Measurements from ENCODE around the gene JAK2. TPM values are rescaled to one million over a fixed set of nuclear protein-coding genes. Genes with fewer than 3 reads are reported as not detected.

The JAK2 gene
- polyA plus RNA-seq, 1 of the 3 experiments (the other 2 are of a cell fraction): 1.3 TPM

DNA sequence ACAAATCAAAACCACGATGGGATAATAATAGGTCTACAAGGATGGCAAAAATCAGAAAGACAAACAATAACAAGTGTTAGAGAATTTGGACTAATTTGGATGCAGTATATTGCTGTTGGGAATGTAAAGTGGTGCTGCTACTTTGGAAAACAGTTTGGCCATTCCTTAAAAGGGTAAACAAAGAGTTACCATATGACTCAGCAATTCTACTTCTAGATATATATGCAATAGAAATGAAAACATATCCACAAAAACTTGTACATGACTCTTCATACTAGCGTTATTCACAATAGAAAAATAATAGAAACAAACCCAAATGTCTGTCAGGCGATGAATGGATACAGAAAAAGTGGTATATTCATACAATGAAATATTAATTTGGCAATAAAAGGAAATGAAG lies 58.3 kb downstream of the JAK2 start:
- ChIA-PET POLR2A (no interaction called here), CTCF (no interaction called here)
- Histone ChIP-seq H4K20me1 (ENCODE audit: insufficient read depth) (no peaks in the 10 kb centered on the region), H2AFZ (ENCODE audit: low read depth) (no peak overlapping the region), H3K4me2 (no peak overlapping the region), H3K27ac (ENCODE audit: low read depth in 2 of 2, low read length in 1 of 2) (no peak overlapping the region), H3K9me3 (no peaks in the 10 kb centered on the region), H3K27me3 (ENCODE audit: insufficient read depth) (no peaks in the 10 kb centered on the region), H3K79me2 (ENCODE audit: insufficient read depth) (no peaks in the 10 kb centered on the region), H3K4me3 (ENCODE audit: low read depth in 2 of 2, low read length in 1 of 2) (no peak overlapping the region), H3K9ac (no peak overlapping the region), H3K4me1 (ENCODE audit: control insufficient read depth in 1 of 2, insufficient read depth in 2 of 2, low read depth in 1 of 2, low read length in 1 of 2) (no peaks in the 10 kb centered on the region), H3K36me3 (replicated peaks in 1 of 2; ENCODE audit: control insufficient read depth in 1 of 2, insufficient read depth in 2 of 2, low read length in 1 of 2) (peaks cover 11 to 46% of the 10 kb centered on the region in 2 experiments), H3K9me2 (no peaks in the 10 kb centered on the region), H3F3A (replicated peaks; ENCODE audit: insufficient read depth) (no peaks in the 10 kb centered on the region)
- TF ChIP-seq EZH2phosphoT487 (IDR thresholded peaks at IDR 0.05; ENCODE audit: borderline replicate concordance, low read depth) (no peak), TAF1 (IDR thresholded peaks at IDR 0.05; ENCODE audit: borderline replicate concordance, low read depth, low read length) (no peak), SIN3A (IDR thresholded peaks at IDR 0.05; ENCODE audit: borderline replicate concordance, low read depth, low read length) (no peak), FOXJ3 (CRISPR knock-in tag; IDR thresholded peaks at IDR 0.05) (no peak), FOXM1 (IDR thresholded peaks at IDR 0.05; ENCODE audit: low read depth) (no peak), FOSL2 (IDR thresholded peaks at IDR 0.05; ENCODE audit: borderline replicate concordance, low read depth) (no peak), GABPA (IDR thresholded peaks at IDR 0.05; ENCODE audit: low read depth) (no peak), CHD2 (IDR thresholded peaks at IDR 0.05; ENCODE audit: low read length, partially characterized antibody) (no peak), YY1 (IDR thresholded peaks at IDR 0.05; ENCODE audit: low read depth) (no peak), MXI1 (IDR thresholded peaks at IDR 0.05; ENCODE audit: low read depth, low read length) (no peak), RFX5 (IDR thresholded peaks at IDR 0.05; ENCODE audit: low read length) (no peak)
- TF ChIP-seq, protein P1, sequence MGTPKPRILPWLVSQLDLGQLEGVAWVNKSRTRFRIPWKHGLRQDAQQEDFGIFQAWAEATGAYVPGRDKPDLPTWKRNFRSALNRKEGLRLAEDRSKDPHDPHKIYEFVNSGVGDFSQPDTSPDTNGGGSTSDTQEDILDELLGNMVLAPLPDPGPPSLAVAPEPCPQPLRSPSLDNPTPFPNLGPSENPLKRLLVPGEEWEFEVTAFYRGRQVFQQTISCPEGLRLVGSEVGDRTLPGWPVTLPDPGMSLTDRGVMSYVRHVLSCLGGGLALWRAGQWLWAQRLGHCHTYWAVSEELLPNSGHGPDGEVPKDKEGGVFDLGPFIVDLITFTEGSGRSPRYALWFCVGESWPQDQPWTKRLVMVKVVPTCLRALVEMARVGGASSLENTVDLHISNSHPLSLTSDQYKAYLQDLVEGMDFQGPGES (IDR thresholded peaks at IDR 0.05; ENCODE audit: low read depth, low read length): no peak
- TF ChIP-seq, protein P2, sequence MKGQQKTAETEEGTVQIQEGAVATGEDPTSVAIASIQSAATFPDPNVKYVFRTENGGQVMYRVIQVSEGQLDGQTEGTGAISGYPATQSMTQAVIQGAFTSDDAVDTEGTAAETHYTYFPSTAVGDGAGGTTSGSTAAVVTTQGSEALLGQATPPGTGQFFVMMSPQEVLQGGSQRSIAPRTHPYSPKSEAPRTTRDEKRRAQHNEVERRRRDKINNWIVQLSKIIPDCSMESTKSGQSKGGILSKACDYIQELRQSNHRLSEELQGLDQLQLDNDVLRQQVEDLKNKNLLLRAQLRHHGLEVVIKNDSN (IDR thresholded peaks at IDR 0.05; ENCODE audit: borderline replicate concordance, low read depth): no peak
- 88% methylated on average over 3 of the region's 3 CpGs for WGBS (ENCODE audit: low lambda C conversion rate)
- DNase-seq: no peak

DNA sequence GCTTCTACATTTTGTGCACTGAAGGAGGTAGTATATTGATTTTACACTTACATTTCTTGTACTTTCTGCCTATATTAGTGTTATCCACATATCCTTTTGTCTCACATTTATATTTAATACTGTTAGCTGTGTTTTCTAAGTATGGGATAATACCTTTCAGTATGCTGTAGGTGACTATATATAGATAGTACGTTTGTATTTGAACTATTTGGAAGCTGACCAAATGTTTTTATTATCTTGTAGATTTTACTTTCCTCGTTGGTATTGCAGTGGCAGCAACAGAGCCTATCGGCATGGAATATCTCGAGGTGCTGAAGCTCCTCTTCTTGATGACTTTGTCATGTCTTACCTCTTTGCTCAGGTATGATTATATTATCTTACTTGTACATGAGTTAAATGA lies 59.1 kb downstream of the JAK2 start:
- POLR2A ChIA-PET: no interaction called here
- DNase-seq: no peak
- Histone ChIP-seq H3K27me3 (ENCODE audit: insufficient read depth) (no peaks in the 10 kb centered on the region), H3K4me1 (ENCODE audit: control insufficient read depth in 1 of 2, insufficient read depth in 2 of 2, low read depth in 1 of 2, low read length in 1 of 2) (no peaks in the 10 kb centered on the region), H3K9me3 (no peaks in the 10 kb centered on the region), H3F3A (replicated peaks; ENCODE audit: insufficient read depth) (no peaks in the 10 kb centered on the region), H2AFZ (ENCODE audit: low read depth) (no peak overlapping the region), H3K9ac (no peak overlapping the region), H3K4me2 (no peak overlapping the region), H4K20me1 (ENCODE audit: insufficient read depth) (no peaks in the 10 kb centered on the region), H3K27ac (ENCODE audit: low read depth in 2 of 2, low read length in 1 of 2) (no peak overlapping the region), H3K36me3 (replicated peaks in 1 of 2; ENCODE audit: control insufficient read depth in 1 of 2, insufficient read depth in 2 of 2, low read length in 1 of 2) (peaks cover 11 to 46% of the 10 kb centered on the region in 2 experiments), H3K4me3 (ENCODE audit: low read depth in 2 of 2, low read length in 1 of 2) (no peak overlapping the region), H3K9me2 (no peaks in the 10 kb centered on the region), H3K79me2 (ENCODE audit: insufficient read depth) (no peaks in the 10 kb centered on the region)
- CTCF ChIA-PET: no interaction called here
- WGBS (ENCODE audit: low lambda C conversion rate): 78% methylated on average over 4 of the region's 4 CpGs
- TF ChIP-seq TEAD4 (IDR thresholded peaks at IDR 0.05; ENCODE audit: borderline replicate concordance, insufficient read depth) (no peak), TCF12 (IDR thresholded peaks at IDR 0.05) (no peak), RFX5 (IDR thresholded peaks at IDR 0.05; ENCODE audit: low read length) (no peak), FOXJ3 (CRISPR knock-in tag; IDR thresholded peaks at IDR 0.05) (no peak), FOXM1 (IDR thresholded peaks at IDR 0.05; ENCODE audit: low read depth) (no peak), TAF1 (IDR thresholded peaks at IDR 0.05; ENCODE audit: borderline replicate concordance, low read depth, low read length) (no peak), POLR2AphosphoS5 (IDR thresholded peaks at IDR 0.05; ENCODE audit: low read depth, low read length) (no peak), EZH2phosphoT487 (IDR thresholded peaks at IDR 0.05; ENCODE audit: borderline replicate concordance, low read depth) (no peak), NFIC (IDR thresholded peaks at IDR 0.05; ENCODE audit: borderline replicate concordance) (no peak), SMC3 (IDR thresholded peaks at IDR 0.05; ENCODE audit: low read depth, low read length) (no peak), EP300 (IDR thresholded peaks at IDR 0.05; ENCODE audit: borderline replicate concordance in 1 of 2, low read depth in 1 of 2, low read length in 1 of 2) (no peak)
- TF ChIP-seq, protein P2 (IDR thresholded peaks at IDR 0.05; ENCODE audit: borderline replicate concordance, low read depth): no peak
- TF ChIP-seq, protein P3, sequence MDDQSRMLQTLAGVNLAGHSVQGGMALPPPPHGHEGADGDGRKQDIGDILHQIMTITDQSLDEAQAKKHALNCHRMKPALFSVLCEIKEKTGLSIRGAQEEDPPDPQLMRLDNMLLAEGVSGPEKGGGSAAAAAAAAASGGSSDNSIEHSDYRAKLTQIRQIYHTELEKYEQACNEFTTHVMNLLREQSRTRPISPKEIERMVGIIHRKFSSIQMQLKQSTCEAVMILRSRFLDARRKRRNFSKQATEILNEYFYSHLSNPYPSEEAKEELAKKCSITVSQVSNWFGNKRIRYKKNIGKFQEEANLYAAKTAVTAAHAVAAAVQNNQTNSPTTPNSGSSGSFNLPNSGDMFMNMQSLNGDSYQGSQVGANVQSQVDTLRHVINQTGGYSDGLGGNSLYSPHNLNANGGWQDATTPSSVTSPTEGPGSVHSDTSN (IDR thresholded peaks at IDR 0.05): no peak
- TF ChIP-seq, protein P4, sequence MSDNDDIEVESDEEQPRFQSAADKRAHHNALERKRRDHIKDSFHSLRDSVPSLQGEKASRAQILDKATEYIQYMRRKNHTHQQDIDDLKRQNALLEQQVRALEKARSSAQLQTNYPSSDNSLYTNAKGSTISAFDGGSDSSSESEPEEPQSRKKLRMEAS (IDR thresholded peaks at IDR 0.05; ENCODE audit: low read depth): no peak
- TF ChIP-seq, protein P5, sequence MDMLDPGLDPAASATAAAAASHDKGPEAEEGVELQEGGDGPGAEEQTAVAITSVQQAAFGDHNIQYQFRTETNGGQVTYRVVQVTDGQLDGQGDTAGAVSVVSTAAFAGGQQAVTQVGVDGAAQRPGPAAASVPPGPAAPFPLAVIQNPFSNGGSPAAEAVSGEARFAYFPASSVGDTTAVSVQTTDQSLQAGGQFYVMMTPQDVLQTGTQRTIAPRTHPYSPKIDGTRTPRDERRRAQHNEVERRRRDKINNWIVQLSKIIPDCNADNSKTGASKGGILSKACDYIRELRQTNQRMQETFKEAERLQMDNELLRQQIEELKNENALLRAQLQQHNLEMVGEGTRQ (IDR thresholded peaks at IDR 0.05; ENCODE audit: borderline replicate concordance, low read depth, low read length): no peak
